NCI-H226 (cell line): Measurements from ENCODE around the gene GRM8.

Source experiments
- DNase-seq: peaks from one replicate; pipeline ENCODE4 v3.0.0-alpha.2; 2015

Gene GRM8

GRCh38 chr7:126493801-126494200 lies 758.9 kb downstream of the GRM8 start:
- DNase-seq = no peak

DNA sequence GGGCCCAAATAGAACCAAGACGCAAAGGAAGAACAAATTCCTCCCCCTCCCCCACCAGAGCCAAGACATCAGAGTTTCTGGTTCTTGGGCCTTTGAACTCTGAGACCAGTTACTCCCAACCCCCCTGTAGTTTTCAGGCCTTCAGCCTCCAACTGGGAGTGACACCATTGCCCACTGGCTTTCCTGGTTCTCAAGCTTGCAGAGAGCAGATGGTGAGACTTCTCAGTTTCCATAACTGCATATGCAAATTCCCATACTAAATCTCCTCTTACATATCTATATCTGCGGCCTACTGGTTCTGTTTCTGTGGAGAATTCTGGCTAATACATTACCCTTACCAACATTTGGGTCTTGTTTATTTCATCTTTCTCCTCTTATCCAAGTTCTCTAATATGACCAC lies 762.9 kb downstream of the GRM8 start:
- no peak for DNase-seq

- no peak for DNase-seq
Observed at GRCh38 chr7:126487728-126488442, 764.9 kb downstream of the GRM8 start.

GRCh38 chr7:126486806-126487205 lies 765.9 kb downstream of the GRM8 start:
- no peak for DNase-seq

DNA sequence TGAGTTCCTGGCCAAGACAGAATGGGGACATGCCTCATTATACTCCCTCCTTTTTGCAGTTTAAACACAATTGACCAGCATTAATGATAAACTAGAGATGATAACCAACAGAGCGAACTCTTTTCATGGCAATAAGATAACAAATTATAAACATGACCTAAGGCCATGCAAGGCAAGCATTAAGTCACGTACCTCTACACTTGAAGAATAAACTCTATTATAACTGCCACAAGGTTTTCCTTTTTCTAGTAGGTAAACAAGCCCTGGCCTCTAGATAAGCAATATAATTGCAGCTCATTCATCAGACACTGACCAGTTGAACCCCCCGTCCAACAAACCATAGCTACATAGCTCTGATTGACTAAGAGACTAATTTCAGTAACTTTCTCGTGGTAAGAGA lies 767.0 kb downstream of the GRM8 start:
- DNase-seq = no peak

DNA sequence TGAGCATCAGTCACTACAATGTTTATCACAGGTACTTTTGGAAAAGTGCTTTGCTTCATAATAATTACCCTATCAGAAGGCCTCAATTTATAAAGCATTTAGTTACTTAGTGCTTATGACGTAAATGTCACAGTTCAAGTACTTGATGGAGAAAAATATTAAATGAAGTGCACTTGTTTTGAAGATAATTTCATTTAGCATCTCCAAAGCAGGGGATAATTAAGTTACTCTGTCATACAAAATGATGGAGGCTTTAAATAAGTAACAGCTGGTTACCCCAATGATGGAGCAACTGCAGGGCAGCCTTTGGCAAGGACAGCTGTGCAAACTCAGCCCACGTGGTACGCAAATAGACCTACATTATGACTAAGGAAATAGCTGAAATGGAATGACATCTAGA lies 768.8 kb downstream of the GRM8 start:
- no peak for DNase-seq

GRCh38 chr7:126472825-126473224 lies 779.9 kb downstream of the GRM8 start:
- no peak for DNase-seq

DNA sequence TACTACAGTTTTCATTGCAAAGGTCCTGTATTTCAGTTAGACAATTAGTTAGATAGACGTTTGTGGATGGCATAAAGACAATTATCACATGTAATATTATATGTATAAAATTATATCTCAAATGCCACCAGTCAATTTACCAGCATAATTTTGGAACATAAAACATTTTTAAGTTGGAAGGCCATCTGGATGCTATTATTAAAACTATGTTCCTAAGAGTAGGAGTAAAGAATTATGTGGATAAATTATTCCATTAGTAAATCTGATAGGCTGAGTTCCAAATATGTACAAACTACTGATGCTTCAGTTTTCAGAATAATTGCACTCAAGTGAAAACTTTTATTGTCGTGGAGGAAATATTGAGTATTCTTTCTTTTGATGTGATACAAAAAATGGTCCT lies 790.3 kb downstream of the GRM8 start:
- DNase-seq = no peak

GRCh38 chr7:126460664-126461063 lies 792.1 kb downstream of the GRM8 start:
- DNase-seq = no peak

DNA sequence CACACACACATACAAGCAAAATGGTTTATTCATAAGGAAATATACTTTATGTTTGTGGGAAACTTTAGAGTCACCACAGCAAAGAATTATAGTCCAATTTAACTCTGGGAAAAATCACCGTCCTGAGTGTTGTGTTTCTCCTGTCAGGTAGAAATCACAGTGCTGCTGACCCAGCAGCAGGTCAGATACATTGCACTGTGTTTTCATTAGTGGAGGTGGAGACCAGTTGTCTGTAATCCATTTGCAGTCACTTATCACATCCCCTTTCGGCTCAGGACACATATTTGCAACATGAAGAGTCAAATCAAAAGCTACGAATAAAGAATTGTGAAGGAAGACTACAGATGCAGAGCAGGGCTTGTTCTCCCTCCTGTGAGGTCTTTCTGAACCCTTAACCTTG lies 799.6 kb downstream of the GRM8 start:
- no peak for DNase-seq

DNA sequence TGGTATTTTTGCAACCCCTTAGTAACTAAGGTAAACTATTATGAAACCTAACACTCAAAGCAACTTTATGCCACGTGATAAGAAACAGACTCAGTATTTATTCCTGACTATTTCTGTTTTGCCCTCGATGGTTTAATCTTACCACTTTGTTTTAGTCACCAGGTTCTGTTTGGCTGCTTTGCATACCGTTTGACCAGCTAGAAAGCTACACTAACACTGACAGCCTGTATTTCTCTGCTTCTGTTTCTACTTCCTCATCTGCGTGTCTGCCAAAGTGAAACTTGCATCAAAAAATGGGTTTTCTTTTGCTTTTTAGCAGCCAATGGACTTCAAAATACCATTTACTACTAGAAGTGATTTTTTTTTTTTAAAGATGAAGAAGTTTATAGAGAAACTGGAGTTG lies 802.5 kb downstream of the GRM8 start:
- DNase-seq = peak; percentile 26

GRCh38 chr7:126449611-126450268 lies 803.0 kb downstream of the GRM8 start:
- DNase-seq = peak; percentile 48

DNA sequence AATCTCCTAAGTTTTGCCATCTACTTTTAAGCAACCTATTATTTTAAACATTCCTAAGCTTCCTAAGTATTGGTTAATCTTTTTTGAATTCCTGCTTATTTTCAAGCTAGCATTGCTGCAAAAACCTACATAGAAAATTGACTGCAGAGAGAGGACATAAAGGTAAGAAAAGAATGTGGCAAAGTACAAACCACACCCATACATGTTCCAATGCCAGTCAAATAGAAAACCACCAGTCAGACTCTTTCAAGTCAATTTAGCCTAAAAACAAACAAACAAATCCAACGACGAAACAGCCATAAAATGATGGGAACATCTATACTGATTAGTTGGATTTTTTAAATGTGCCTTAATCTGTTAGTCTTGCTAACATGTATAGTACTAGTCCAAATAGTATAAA lies 804.8 kb downstream of the GRM8 start:
- no peak for DNase-seq

DNA sequence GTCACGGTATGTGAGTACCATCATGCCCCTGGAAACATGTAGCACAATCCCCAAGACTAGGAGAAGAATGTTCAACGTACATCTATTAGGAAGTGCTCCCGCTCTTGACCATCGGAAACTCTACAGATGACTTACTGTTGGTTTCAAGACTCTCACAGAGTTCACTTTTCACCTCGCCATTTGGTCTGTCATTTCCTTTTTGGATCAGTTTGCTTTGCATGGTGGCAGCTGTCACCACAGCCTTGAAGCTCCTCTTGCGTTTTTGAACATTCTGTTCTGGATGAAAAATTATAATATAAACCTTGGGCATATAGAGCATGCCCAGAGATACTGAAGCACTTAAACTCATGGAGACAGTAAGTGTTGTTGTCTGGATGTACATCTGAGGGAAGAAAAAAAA lies 806.8 kb downstream of the GRM8 start:
- DNase-seq = no peak

GRCh38 chr7:126443951-126444350 lies 808.8 kb downstream of the GRM8 start:
- no peak for DNase-seq

DNA sequence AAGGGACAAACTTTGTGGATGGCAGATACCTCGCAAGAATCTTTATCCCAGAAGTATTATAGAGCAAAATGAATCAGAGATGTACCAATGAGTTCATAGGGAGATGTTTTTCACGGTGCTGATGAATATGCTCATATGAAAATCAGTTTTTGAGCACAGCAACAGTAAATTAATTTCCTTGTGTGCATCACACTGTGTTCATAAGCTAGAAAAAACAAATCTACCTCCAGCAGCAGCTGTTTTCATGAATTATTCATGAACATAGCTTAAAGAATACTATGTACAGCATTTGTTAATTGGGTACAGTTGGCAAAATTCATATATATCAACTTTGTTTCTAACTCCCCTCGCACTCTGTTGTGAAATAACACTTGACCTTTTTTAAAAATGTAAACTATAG lies 809.8 kb downstream of the GRM8 start:
- no peak for DNase-seq

DNA sequence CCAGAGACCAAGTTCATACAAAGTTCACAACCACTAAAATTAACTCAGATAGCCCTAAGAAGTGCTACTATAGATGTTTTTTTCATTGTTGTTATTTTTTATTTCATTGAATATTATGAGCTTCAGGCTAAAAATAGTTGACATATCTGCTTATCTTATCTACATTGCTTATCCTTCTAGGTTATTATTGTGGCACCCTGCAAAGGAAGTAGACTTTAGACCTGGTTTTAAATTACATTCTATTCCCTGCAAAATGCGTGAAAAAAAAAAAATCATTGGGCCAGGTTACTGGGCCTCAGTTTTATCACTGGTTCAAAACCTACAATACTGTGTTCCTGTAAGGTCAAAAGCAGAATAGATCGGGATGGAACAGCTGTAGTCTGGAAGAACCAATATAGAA lies 811.0 kb downstream of the GRM8 start:
- DNase-seq = no peak

- no peak for DNase-seq
Observed at GRCh38 chr7:126440542-126440941, 812.2 kb downstream of the GRM8 start.

GRCh38 chr7:126436213-126436868 lies 816.4 kb downstream of the GRM8 start:
- DNase-seq = peak; percentile 92

DNA sequence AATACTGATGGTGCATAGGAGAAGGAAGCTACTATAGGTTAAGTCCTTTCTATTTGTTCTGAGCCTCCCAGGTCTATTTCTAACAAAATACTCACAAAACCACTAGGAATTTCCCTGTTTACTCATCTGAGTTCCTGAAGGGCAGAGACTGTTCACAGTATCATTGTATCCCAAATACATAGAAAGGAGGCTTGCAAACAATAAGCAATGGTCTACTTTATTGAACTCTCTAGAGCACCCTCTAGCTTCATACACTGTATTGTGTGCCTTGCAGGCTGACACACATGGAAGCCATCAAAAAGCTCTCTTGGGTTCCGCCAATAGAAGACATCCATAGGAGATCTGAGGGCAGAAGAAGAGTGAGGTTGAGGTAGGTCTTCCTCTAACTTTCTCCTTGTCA lies 826.1 kb downstream of the GRM8 start:
- DNase-seq = no peak

GRCh38 chr7:126424985-126425384 lies 827.8 kb downstream of the GRM8 start:
- no peak for DNase-seq

DNA sequence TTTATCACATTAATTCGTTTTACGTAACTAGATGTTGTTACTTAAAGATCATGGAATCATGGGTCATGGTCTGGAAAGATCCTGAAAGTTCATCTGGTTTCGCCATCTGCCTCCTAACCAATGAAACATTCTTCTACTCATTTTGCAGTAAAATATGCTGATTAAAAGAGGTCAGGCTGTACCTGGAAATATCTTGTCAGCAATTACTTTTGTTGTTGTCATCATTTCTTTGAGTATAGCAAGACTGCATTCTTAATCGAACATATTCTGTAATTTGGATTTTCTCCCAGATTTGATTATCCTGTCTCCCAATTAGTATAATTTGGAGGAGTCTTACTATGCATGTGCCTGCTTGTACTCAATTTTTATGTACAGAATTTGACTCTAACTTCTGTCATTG lies 833.7 kb downstream of the GRM8 start:
- DNase-seq = no peak

- no peak for DNase-seq
Observed at GRCh38 chr7:126411821-126412383, 840.8 kb downstream of the GRM8 start.
